BLaER1 (cell line): ENCODE results near the gene B3GAT1.
"Not testable (repeated sequence)": the region's sequence is repeated elsewhere in the genome, so short reads cannot be mapped to it uniquely, and the experiment has no call there.

Experiments used
- H3K27ac ChIP-seq: shearing (Covaris generic); formaldehyde crosslinking; 2 replicates; pipeline ENCODE4 v1.8.1; 2022
- H3K27me3 ChIP-seq: shearing (Covaris generic); formaldehyde crosslinking; 2 replicates; pipeline ENCODE4 v1.8.1; 2022
- H3K36me3 ChIP-seq: shearing (Covaris generic); formaldehyde crosslinking; 2 replicates; pipeline ENCODE4 v1.8.1; 2022
- H3K4me1 ChIP-seq: shearing (Covaris generic); formaldehyde crosslinking; 2 replicates; pipeline ENCODE4 v1.8.1; 2022
- H3K4me2 ChIP-seq: shearing (Covaris generic); formaldehyde crosslinking; 2 replicates; pipeline ENCODE4 v1.8.1; 2022
- H3K4me3 ChIP-seq: shearing (Covaris generic); formaldehyde crosslinking; 2 replicates; pipeline ENCODE4 v1.8.1; 2022
- H3K9ac ChIP-seq: shearing (Covaris generic); formaldehyde crosslinking; 2 replicates; pipeline ENCODE4 v1.8.1; 2022
- H3K9me3 ChIP-seq: shearing (Covaris generic); formaldehyde crosslinking; 2 replicates; pipeline ENCODE4 v1.8.1; 2022
- H4K20me1 ChIP-seq: shearing (Covaris generic); formaldehyde crosslinking; 2 replicates; pipeline ENCODE4 v1.8.1; 2022
- Cebpa-rat ChIP-seq: shearing (Covaris generic); IDR thresholded peaks from 2 replicates; pipeline ENCODE4 v1.8.1; 2022

Gene B3GAT1

GRCh38 chr11:134350381-134350780 is 61.7 kb downstream of the B3GAT1 start:
- Histone ChIP-seq H3K4me2 (no peak overlapping the region), H4K20me1 (no peaks in the 10 kb centered on the region), H3K4me3 (no peak overlapping the region), H3K9ac (no peak overlapping the region), H3K27me3 (no peaks in the 10 kb centered on the region), H3K36me3 (no peaks in the 10 kb centered on the region), H3K9me3 (peaks cover 14% of the 10 kb centered on the region), H3K27ac (no peak overlapping the region), H3K4me1 (peaks cover 20% of the 10 kb centered on the region)
- no peak for TF ChIP-seq Cebpa-rat

- H3K36me3 ChIP-seq: no peaks in the 10 kb centered on the region
- H3K9me3 ChIP-seq: peaks cover 14% of the 10 kb centered on the region
- peaks cover 20% of the 10 kb centered on the region for H3K4me1 ChIP-seq
- no peaks in the 10 kb centered on the region for H4K20me1 ChIP-seq
- H3K9ac ChIP-seq: no peak overlapping the region
- no peak overlapping the region for H3K27ac ChIP-seq
- no peak overlapping the region for H3K4me3 ChIP-seq
- H3K27me3 ChIP-seq: no peaks in the 10 kb centered on the region
- H3K4me2 ChIP-seq: peak overlapping the region; percentile 22; the same call in 1 of the 2 replicates
- TF ChIP-seq Cebpa-rat: no peak
Observed at GRCh38 chr11:134349802-134350355, 62.2 kb downstream of the B3GAT1 start.

- no peak overlapping the region for H3K27ac ChIP-seq
- H3K4me3 ChIP-seq: no peak overlapping the region
- H3K4me1 ChIP-seq: peaks cover 20% of the 10 kb centered on the region
- H3K36me3 ChIP-seq: no peaks in the 10 kb centered on the region
- peak overlapping the region; percentile 22; the same call in 1 of the 2 replicates for H3K4me2 ChIP-seq
- no peaks in the 10 kb centered on the region for H4K20me1 ChIP-seq
- no peak overlapping the region for H3K9ac ChIP-seq
- peaks cover 14% of the 10 kb centered on the region for H3K9me3 ChIP-seq
- no peaks in the 10 kb centered on the region for H3K27me3 ChIP-seq
- TF ChIP-seq Cebpa-rat: no peak
Observed at GRCh38 chr11:134349109-134349801, 62.8 kb downstream of the B3GAT1 start.

GRCh38 chr11:134347441-134347840 is 64.6 kb downstream of the B3GAT1 start:
- no peak overlapping the region for H3K4me2 ChIP-seq
- no peaks in the 10 kb centered on the region for H4K20me1 ChIP-seq
- H3K36me3 ChIP-seq: no peaks in the 10 kb centered on the region
- no peaks in the 10 kb centered on the region for H3K27me3 ChIP-seq
- H3K4me3 ChIP-seq: no peak overlapping the region
- no peak overlapping the region for H3K27ac ChIP-seq
- no peak for TF ChIP-seq Cebpa-rat
- H3K4me1 ChIP-seq: peaks cover 20% of the 10 kb centered on the region
- H3K9ac ChIP-seq: no peak overlapping the region
- no peaks in the 10 kb centered on the region for H3K9me3 ChIP-seq

GRCh38 chr11:134346976-134347350 is 65.1 kb downstream of the B3GAT1 start:
- H3K9ac ChIP-seq: no peak overlapping the region
- no peaks in the 10 kb centered on the region for H4K20me1 ChIP-seq
- H3K36me3 ChIP-seq: no peaks in the 10 kb centered on the region
- H3K4me1 ChIP-seq: peaks cover 20% of the 10 kb centered on the region
- TF ChIP-seq Cebpa-rat: no peak
- H3K27ac ChIP-seq: no peak overlapping the region
- H3K4me3 ChIP-seq: no peak overlapping the region
- no peak overlapping the region for H3K4me2 ChIP-seq
- H3K9me3 ChIP-seq: no peaks in the 10 kb centered on the region
- H3K27me3 ChIP-seq: no peaks in the 10 kb centered on the region

- no peaks in the 10 kb centered on the region for H3K27me3 ChIP-seq
- no peaks in the 10 kb centered on the region for H3K36me3 ChIP-seq
- no peak overlapping the region for H3K27ac ChIP-seq
- peak overlapping the region; percentile 59 for H3K4me2 ChIP-seq
- no peak for TF ChIP-seq Cebpa-rat
- H3K9ac ChIP-seq: no peak overlapping the region
- no peak overlapping the region for H3K4me3 ChIP-seq
- no peaks in the 10 kb centered on the region for H4K20me1 ChIP-seq
- no peaks in the 10 kb centered on the region for H3K9me3 ChIP-seq
- peaks cover 20% of the 10 kb centered on the region for H3K4me1 ChIP-seq
Observed at GRCh38 chr11:134346101-134346975, 65.7 kb downstream of the B3GAT1 start.

GRCh38 chr11:134345237-134345550 is 66.8 kb downstream of the B3GAT1 start:
- no peak for TF ChIP-seq Cebpa-rat
- no peak overlapping the region for H3K9ac ChIP-seq
- H3K27me3 ChIP-seq: no peaks in the 10 kb centered on the region

GRCh38 chr11:134344497-134345236 is 67.4 kb downstream of the B3GAT1 start:
- not testable (repeated sequence) for H4K20me1 ChIP-seq, H3K9me3 ChIP-seq, H3K4me3 ChIP-seq, H3K9ac ChIP-seq, H3K4me2 ChIP-seq, H3K36me3 ChIP-seq, H3K27ac ChIP-seq, H3K27me3 ChIP-seq
- H3K4me1 ChIP-seq: peaks cover 16% of the 10 kb centered on the region

More at GRCh38 chr11:134345237-134345550, 66.8 kb downstream of the B3GAT1 start:
- H3K4me2 ChIP-seq: no peak overlapping the region
- no peaks in the 10 kb centered on the region for H3K9me3 ChIP-seq
- no peak overlapping the region for H3K27ac ChIP-seq
- H3K4me3 ChIP-seq: no peak overlapping the region
- no peaks in the 10 kb centered on the region for H4K20me1 ChIP-seq
- H3K36me3 ChIP-seq: no peaks in the 10 kb centered on the region
- peaks cover 20% of the 10 kb centered on the region for H3K4me1 ChIP-seq

- H3K4me3 ChIP-seq: no peak overlapping the region
Observed at GRCh38 chr11:134343646-134344045, 68.4 kb downstream of the B3GAT1 start.

More at GRCh38 chr11:134343646-134344045, 68.4 kb downstream of the B3GAT1 start:
- H3K9ac ChIP-seq: no peak overlapping the region
- no peak for TF ChIP-seq Cebpa-rat
- no peaks in the 10 kb centered on the region for H3K9me3 ChIP-seq
- H3K27ac ChIP-seq: no peak overlapping the region
- peaks cover 10% of the 10 kb centered on the region for H3K4me1 ChIP-seq
- H3K4me2 ChIP-seq: no peak overlapping the region
- H3K27me3 ChIP-seq: no peaks in the 10 kb centered on the region
- no peaks in the 10 kb centered on the region for H3K36me3 ChIP-seq
- no peaks in the 10 kb centered on the region for H4K20me1 ChIP-seq
